COLO668 (cell line): Measurements from ENCODE around the gene TBPL1.
"Not testable (repeated sequence)": the region's sequence is repeated elsewhere in the genome, so short reads cannot be mapped to it uniquely, and the experiment has no call there.

ENCODE experiments used
- DNase-seq: peaks from one replicate; lab custom pipeline; 2025; ENCODE audit not compliant: unreplicated experiment; lab: John Stamatoyannopoulos, UW

Gene TBPL1

GRCh38 chr6:133953634-133954415 lies 801 bp downstream of the TBPL1 start:
- no peak for DNase-seq

- DNase-seq: no peak
These were observed 1.9 kb downstream of the TBPL1 start for GRCh38 chr6:133954657-133955576.

- no peak for DNase-seq
These were observed 2.8 kb downstream of the TBPL1 start for GRCh38 chr6:133955582-133956415.

- no peak for DNase-seq
These were observed 3.5 kb downstream of the TBPL1 start for GRCh38 chr6:133956416-133957049.

GRCh38 chr6:133957227-133957626 lies 4.2 kb downstream of the TBPL1 start:
- no peak for DNase-seq

- no peak for DNase-seq
These were observed 4.8 kb downstream of the TBPL1 start for GRCh38 chr6:133957780-133958242.

- no peak for DNase-seq
These were observed 5.8 kb downstream of the TBPL1 start for GRCh38 chr6:133958791-133959190.

GRCh38 chr6:133959667-133960368 lies 6.8 kb downstream of the TBPL1 start:
- no peak for DNase-seq

- DNase-seq: no peak
These were observed 8.8 kb downstream of the TBPL1 start for GRCh38 chr6:133961831-133962230.

GRCh38 chr6:133964052-133964451 lies 11.0 kb downstream of the TBPL1 start:
- DNase-seq: no peak

GRCh38 chr6:133964702-133965101 lies 11.7 kb downstream of the TBPL1 start:
- DNase-seq: no peak

- DNase-seq: no peak
These were observed 12.9 kb downstream of the TBPL1 start for GRCh38 chr6:133965817-133966360.

- DNase-seq: no peak
These were observed 13.8 kb downstream of the TBPL1 start for GRCh38 chr6:133966654-133967329.

GRCh38 chr6:133967347-133967746 lies 14.3 kb downstream of the TBPL1 start:
- no peak for DNase-seq

GRCh38 chr6:133967835-133968234 lies 14.8 kb downstream of the TBPL1 start:
- DNase-seq: not testable (repeated sequence)

- no peak for DNase-seq
These were observed 16.4 kb downstream of the TBPL1 start for GRCh38 chr6:133969285-133969920.

- DNase-seq: no peak
These were observed 16.9 kb downstream of the TBPL1 start for GRCh38 chr6:133969921-133970295.

GRCh38 chr6:133971861-133972260 lies 18.8 kb downstream of the TBPL1 start:
- no peak for DNase-seq

GRCh38 chr6:133972388-133972787 lies 19.4 kb downstream of the TBPL1 start:
- DNase-seq: no peak
